HCT116 (cell line): ENCODE results near the gene SRPK2. TPM values are rescaled to one million over a fixed set of nuclear protein-coding genes. Genes with fewer than 3 reads are reported as not detected.

Experiments
- ATAC-seq: fragments of 200-7000 bp; cut with Tn5 transposase; 2 replicates; pipeline ENCODE4 v1.9.1; 2020; ENCODE audit warnings: mild to moderate bottlenecking, moderate library complexity
- BruUV-seq: library from RNA; stranded (reverse); fragments of 400-500 nt; replicated peaks from 2 replicates; lab custom pipeline; 2021; lab: Mats Ljungman, UMichigan
- CTCF ChIA-PET: fragments of 300-600 bp; sonication (Branson Sonifier 250); formaldehyde crosslinking; loops from one replicate; lab custom pipeline; 2021; ENCODE audit warnings: antibody characterized with exemption; lab: Charles Lee
- POLR2A ChIA-PET: fragments of 300-600, 350-600 bp; sonication (Branson Sonifier 250); formaldehyde crosslinking; loops from one replicate; lab custom pipeline; 2021; ENCODE audit warnings: antibody characterized with exemption; lab: Charles Lee
- RAD21 ChIA-PET, 2 experiments: fragments of 300-600 bp; sonication (Branson Sonifier 250); formaldehyde crosslinking; loops; one replicate each; lab custom pipeline; 2023; ENCODE audit warnings: low total read pairs in 2 of 2; ENCODE audit not compliant: uncharacterized antibody in 2 of 2, unreplicated experiment in 2 of 2, low non-redundant PET in 1 of 2; lab: Charles Lee
- DNase-seq: peaks from one replicate; pipeline ENCODE4 v3.0.0-alpha.2; 2010; ENCODE audit warnings: low read depth, low spot score
- H2AFZ ChIP-seq: fragments of 200-600 bp; shearing (Covaris generic), sonication (generic); 2 replicates; pipeline ENCODE4 v1.6.1; 2017; ENCODE audit warnings: low read depth, mixed run types, mixed read lengths, antibody characterized with exemption, low read length; ENCODE audit not compliant: poor library complexity, severe bottlenecking
- H3K27ac ChIP-seq: 2 replicates; pipeline ENCODE4 v1.5.1; 2012; ENCODE audit warnings: low read depth, low read length
- H3K27me3 ChIP-seq: fragments of 200-600 bp; sonication (generic); 2 replicates; pipeline ENCODE4 v1.6.1; 2016; ENCODE audit warnings: mixed run types, low read length, mixed read lengths; ENCODE audit not compliant: insufficient read depth
- H3K36me3 ChIP-seq, 2 experiments: fragments of 200-500 bp in 1 of 2; fragments of 200-600 bp in 1 of 2; sonication (Bioruptor generic) in 1 of 2; sonication (generic) in 1 of 2; 2 replicates each; pipeline versions ENCODE4 v1.5.1 to v1.6.1; 2014 to 2016; ENCODE audit warnings: low read length in 2 of 2, inconsistent platforms in 1 of 2, mixed read lengths in 1 of 2, mixed run types in 1 of 2; ENCODE audit not compliant: insufficient read depth in 2 of 2, control insufficient read depth in 1 of 2
- H3K4me1 ChIP-seq, 2 experiments: fragments of 200-600 bp in 1 of 2; sonication (generic) in 1 of 2; 2 replicates each; pipeline versions ENCODE4 v1.5.1 to v1.6.1; 2012 to 2017; ENCODE audit warnings: low read length in 2 of 2, inconsistent platforms in 1 of 2, mild to moderate bottlenecking in 1 of 2, mixed read lengths in 1 of 2, mixed run types in 1 of 2, moderate library complexity in 1 of 2; ENCODE audit not compliant: insufficient read depth in 2 of 2, control insufficient read depth in 1 of 2
- H3K4me2 ChIP-seq: fragments of 200-600 bp; sonication (generic); 2 replicates; pipeline ENCODE4 v1.6.1; 2017; ENCODE audit warnings: mixed run types, low read length, mixed read lengths
- H3K4me3 ChIP-seq, 2 experiments: fragments of 200-600 bp in 1 of 2; sonication (generic) in 1 of 2; replicated peaks in 1 of 2; 2 replicates each; pipeline ENCODE4 v1.5.1; 2011 to 2016; ENCODE audit warnings: low read length in 2 of 2, control low read depth in 1 of 2, low read depth in 1 of 2, mild to moderate bottlenecking in 1 of 2, mixed read lengths in 1 of 2, mixed run types in 1 of 2
- H3K79me2 ChIP-seq: fragments of 200-600 bp; sonication (generic); 2 replicates; pipeline ENCODE4 v1.6.1; 2017; ENCODE audit warnings: mild to moderate bottlenecking, mixed run types, low read length, moderate library complexity, mixed read lengths; ENCODE audit not compliant: insufficient read depth
- H3K9ac ChIP-seq: fragments of 200-600 bp; sonication (generic); 2 replicates; pipeline ENCODE4 v1.6.1; 2016; ENCODE audit warnings: low read length, mixed read lengths
- H3K9me2 ChIP-seq: fragments of 200-600 bp; sonication (generic), shearing (Covaris generic); 2 replicates; pipeline ENCODE4 v1.6.1; 2017; ENCODE audit warnings: mixed run types, mild to moderate bottlenecking, moderate library complexity; ENCODE audit not compliant: insufficient read depth
- H3K9me3 ChIP-seq, 2 experiments: fragments of 200-500 bp in 1 of 2; fragments of 200-600 bp in 1 of 2; sonication (Bioruptor generic) in 1 of 2; sonication (generic) in 1 of 2; 2 replicates each; pipeline ENCODE4 v1.6.1; 2014 to 2017; ENCODE audit warnings: low read length in 2 of 2, mixed read lengths in 2 of 2, inconsistent platforms in 1 of 2, low read depth in 1 of 2, mild to moderate bottlenecking in 1 of 2, mixed run types in 1 of 2, moderate library complexity in 1 of 2; ENCODE audit not compliant: control insufficient read depth in 1 of 2, insufficient read depth in 1 of 2
- H4K20me1 ChIP-seq: fragments of 200-600 bp; sonication (generic), shearing (Covaris generic); 2 replicates; pipeline ENCODE4 v1.6.1; 2017; ENCODE audit warnings: mixed run types, mild to moderate bottlenecking, moderate library complexity; ENCODE audit not compliant: insufficient read depth
- ATF3 ChIP-seq: IDR thresholded peaks from 2 replicates; pipeline ENCODE4 v1.6.1; 2012
- CTCF ChIP-seq, 3 experiments: fragments of 200-600 bp in 1 of 3; sonication (generic) in 1 of 3; IDR thresholded peaks in 2 of 3; conservative IDR thresholded peaks in 1 of 3; 2 replicates each; pipeline ENCODE4 v1.5.1; 2012 to 2017; ENCODE audit warnings: low read depth in 2 of 3, low read length in 2 of 3, antibody characterized with exemption in 1 of 3, borderline replicate concordance in 1 of 3, control low read depth in 1 of 3, mild to moderate bottlenecking in 1 of 3, mixed read lengths in 1 of 3, mixed run types in 1 of 3, moderate library complexity in 1 of 3; ENCODE audit not compliant: insufficient read depth in 1 of 3
- EZH2 ChIP-seq: fragments of 200-600 bp; sonication (generic); IDR thresholded peaks from 2 replicates; pipeline ENCODE4 v1.6.1; 2017; ENCODE audit warnings: antibody characterized with exemption, mixed run types
- EZH2phosphoT487 ChIP-seq: fragments of 200-600 bp; IDR thresholded peaks from 2 replicates; pipeline ENCODE4 v1.6.1; 2018; ENCODE audit warnings: antibody characterized with exemption, borderline replicate concordance
- JUND ChIP-seq: IDR thresholded peaks from 2 replicates; pipeline ENCODE4 v1.6.1; 2012
- MAX ChIP-seq: IDR thresholded peaks from 2 replicates; pipeline ENCODE4 v1.6.1; 2012
- POLR2A ChIP-seq: IDR thresholded peaks from 2 replicates; pipeline ENCODE4 v1.7.0; 2011; ENCODE audit warnings: borderline replicate concordance; ENCODE audit not compliant: insufficient read depth, insufficient read length; ENCODE audit errors: extremely low read depth
- RAD21 ChIP-seq: IDR thresholded peaks from 2 replicates; pipeline ENCODE4 v1.6.1; 2012; ENCODE audit warnings: low read depth, mild to moderate bottlenecking
- SIN3A ChIP-seq: IDR thresholded peaks from 2 replicates; pipeline ENCODE4 v1.6.1; 2012; ENCODE audit warnings: low read depth
- SP1 ChIP-seq: IDR thresholded peaks from 2 replicates; pipeline ENCODE4 v1.6.1; 2012; ENCODE audit warnings: low read depth
- SRF ChIP-seq: IDR thresholded peaks from 2 replicates; pipeline ENCODE4 v1.6.1; 2012; ENCODE audit warnings: low read depth
- TCF7L2 ChIP-seq: IDR thresholded peaks from 2 replicates; pipeline ENCODE4 v1.7.0; 2011; ENCODE audit warnings: borderline replicate concordance, inconsistent platforms; ENCODE audit not compliant: insufficient read depth, insufficient read length; ENCODE audit errors: extremely low read depth
- YY1 ChIP-seq: IDR thresholded peaks from 2 replicates; pipeline ENCODE4 v1.6.1; 2011; ENCODE audit warnings: low read length, low read depth, moderate library complexity, mild to moderate bottlenecking; ENCODE audit not compliant: insufficient replicate concordance; ENCODE audit errors: extremely low read depth
- ZBTB33 ChIP-seq: IDR thresholded peaks from 2 replicates; pipeline ENCODE4 v1.6.1; 2011; ENCODE audit warnings: mild to moderate bottlenecking, low read length, moderate library complexity; ENCODE audit not compliant: insufficient replicate concordance; ENCODE audit errors: extremely low read depth
- ZNF274 ChIP-seq: fragments of 200-500 bp; sonication (Bioruptor generic); IDR thresholded peaks from 2 replicates; pipeline ENCODE4 v1.6.1; 2014; ENCODE audit warnings: mild to moderate bottlenecking, low read depth, low read length, inconsistent platforms
- intact Hi-C: fragments of 100-400 bp; cut with micrococcal nuclease; formaldehyde crosslinking; loops from 2 replicates; pipeline ENCODE4 v1.10.0; 2022
- total RNA-seq: library from RNA; stranded (reverse); gene quantifications from one replicate; pipeline ENCODE4 v1.2.1, GENCODE V29; 2021; ENCODE audit not compliant: unreplicated experiment

Gene SRPK2
- total RNA-seq, 1 experiment from 2014 or later = 37.4 TPM

- Histone ChIP-seq H3K4me2 (no peak overlapping the region), H3K36me3 (peaks cover 25 to 34% of the 10 kb centered on the region in 2 experiments), H3K9ac (no peak overlapping the region), H3K79me2 (peaks cover 28% of the 10 kb centered on the region), H3K4me3 (no peak overlapping the region), H3K4me1 (no peaks in the 10 kb centered on the region), H3K9me3 (no peaks in the 10 kb centered on the region), H3K27me3 (no peaks in the 10 kb centered on the region), H3K9me2 (no peaks in the 10 kb centered on the region), H4K20me1 (no peaks in the 10 kb centered on the region; the same call in none of the 2 replicates), H2AFZ (no peak overlapping the region), H3K27ac (no peak overlapping the region)
- BruUV-seq = no TSS peak
- TF ChIP-seq CTCF (IDR thresholded peaks at IDR 0.05 in 2 of 3, conservative IDR thresholded peaks at IDR 0.05 in 1 of 3; ENCODE audit: borderline replicate concordance in 1 of 3, insufficient read depth in 1 of 3, low read depth in 2 of 3, low read length in 2 of 3) (no peak), JUND (no peak), ATF3 (no peak)
- CTCF ChIA-PET = no interaction called here
- POLR2A ChIA-PET = no interaction called here
- ATAC-seq (no peak), DNase-seq (no peak)
- RAD21 ChIA-PET = no interaction called here
- intact Hi-C loops = no loop called here
Observed at GRCh38 chr7:105073143-105073542, 315.6 kb downstream of the SRPK2 start.

GRCh38 chr7:105068886-105069285 is 319.8 kb downstream of the SRPK2 start:
- no TSS peak for BruUV-seq
- Histone ChIP-seq H3K4me1 (no peaks in the 10 kb centered on the region), H3K9ac (no peak overlapping the region), H3K27me3 (no peaks in the 10 kb centered on the region), H3K4me2 (no peak overlapping the region), H3K9me3 (no peaks in the 10 kb centered on the region), H3K79me2 (peaks cover 41% of the 10 kb centered on the region), H2AFZ (no peak overlapping the region), H3K36me3 (peaks cover 7 to 22% of the 10 kb centered on the region in 2 experiments; a peak in 3 of 4 replicates), H3K9me2 (no peaks in the 10 kb centered on the region), H3K4me3 (no peak overlapping the region), H3K27ac (no peak overlapping the region), H4K20me1 (peaks cover 7% of the 10 kb centered on the region; the same call in 1 of the 2 replicates)
- TF ChIP-seq TCF7L2 (no peak), ZNF274 (no peak), EZH2 (no peak), POLR2A (no peak), ZBTB33 (no peak), MAX (no peak), ATF3 (no peak), SIN3A (no peak), EZH2phosphoT487 (no peak), SRF (no peak), JUND (no peak), SP1 (no peak), YY1 (no peak), RAD21 (no peak)
- ATAC-seq (no peak), DNase-seq (no peak)
- ChIA-PET CTCF (no interaction called here), RAD21 (no interaction called here), POLR2A (no interaction called here)
- intact Hi-C loops = no loop called here
